ENCODE measurements around the gene TMEM39B. TPM values are rescaled to one million over a fixed set of nuclear protein-coding genes. Genes with fewer than 3 reads are reported as not detected.

Gene TMEM39B
- total RNA-seq, 1 donor from 2014 or later = 13.3 TPM

DNA sequence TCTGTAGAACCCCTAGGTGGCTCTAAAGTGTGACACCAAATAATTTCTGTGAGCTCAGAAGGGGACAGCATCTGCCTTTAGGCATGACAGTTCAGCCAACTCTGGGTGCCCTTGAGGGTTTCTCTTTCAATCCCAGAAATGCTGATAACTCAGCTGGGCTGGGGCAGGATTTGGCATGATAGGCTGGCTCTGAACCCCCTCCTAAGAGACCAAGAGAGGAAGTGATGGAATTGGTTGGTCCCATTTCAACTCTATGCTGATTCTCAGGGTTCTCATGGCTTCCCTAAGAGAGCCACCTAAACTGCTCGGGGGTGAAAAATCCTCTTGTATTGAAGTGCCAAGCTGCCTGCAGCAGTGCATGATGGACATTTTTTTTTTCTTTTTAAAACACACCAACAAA is 28.5 kb upstream of the TMEM39B start:
- peaks cover 65% of the 10 kb centered on the region for H4K20me1 ChIP-seq (ENCODE audit: insufficient read depth, low read length)
- H3K36me3 Mint-ChIP-seq (ENCODE audit: low read depth, unreplicated experiment) = peaks cover 32% of the 10 kb centered on the region
- H3K27me3 ChIP-seq (ENCODE audit: insufficient read depth, low read length) = no peaks in the 10 kb centered on the region
- TF ChIP-seq EZH2 (IDR thresholded peaks at IDR 0.05; ENCODE audit: insufficient read depth, low read length) = no peak
- TF ChIP-seq CTCF (IDR thresholded peaks at IDR 0.05; ENCODE audit: insufficient read depth, low read depth, low read length) = no peak
- no peak overlapping the region for H3K4me2 ChIP-seq (ENCODE audit: low read length)
- H3K79me2 ChIP-seq (ENCODE audit: insufficient read depth, low read length) = peaks cover 68% of the 10 kb centered on the region
- no peak overlapping the region for H3K27ac Mint-ChIP-seq (ENCODE audit: unreplicated experiment)
- H3K4me3 ChIP-seq (ENCODE audit: insufficient read depth, low read depth, low read length) = no peak overlapping the region
- FAIRE-seq (no peak), DNase-seq (ENCODE audit: low read depth) (no peak)
- H3K9me3 ChIP-seq (ENCODE audit: insufficient read depth, low read depth, low read length) = no peaks in the 10 kb centered on the region
- H3K4me3 Mint-ChIP-seq (ENCODE audit: unreplicated experiment) = no peak overlapping the region
- no peaks in the 10 kb centered on the region for H3K4me1 ChIP-seq (ENCODE audit: insufficient read depth, low read length)
- no peak overlapping the region for H3K9ac ChIP-seq (ENCODE audit: low read length)
- no peaks in the 10 kb centered on the region for H3K27me3 Mint-ChIP-seq (ENCODE audit: low read depth, unreplicated experiment)
- H3K4me1 Mint-ChIP-seq (ENCODE audit: low read depth, unreplicated experiment) = peaks cover 5% of the 10 kb centered on the region
- H2AFZ ChIP-seq (ENCODE audit: low read depth, low read length) = no peak overlapping the region
- H3K27ac ChIP-seq (ENCODE audit: low read depth, low read length) = no peak overlapping the region
- peaks cover 42% of the 10 kb centered on the region for H3K36me3 ChIP-seq (ENCODE audit: insufficient read depth, low read length)
- H3K9me3 Mint-ChIP-seq (ENCODE audit: unreplicated experiment) = no peaks in the 10 kb centered on the region

DNA sequence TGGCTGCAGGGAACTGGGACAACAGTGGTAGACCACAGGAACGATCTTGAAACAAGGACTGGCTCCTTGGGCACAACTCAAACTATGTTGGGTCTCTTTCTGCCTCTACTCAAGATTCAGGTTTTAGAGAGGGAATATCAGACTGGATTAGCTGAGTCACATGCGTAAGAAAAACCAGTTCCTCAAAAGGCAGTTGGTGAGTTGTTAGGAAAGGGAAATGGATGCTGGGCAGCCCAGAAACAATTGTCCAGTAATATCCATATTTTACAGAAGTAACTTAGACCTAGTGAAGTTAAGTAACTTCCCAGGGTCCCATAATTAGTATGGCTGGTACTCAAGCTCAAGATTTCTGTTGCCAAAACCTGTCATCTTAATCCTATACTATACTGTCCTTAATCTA is 27.0 kb upstream of the TMEM39B start:
- no peak overlapping the region for H2AFZ ChIP-seq (ENCODE audit: low read depth, low read length)
- H3K9ac ChIP-seq (ENCODE audit: low read length) = no peak overlapping the region
- Mint-ChIP-seq H3K36me3 (ENCODE audit: low read depth, unreplicated experiment) (peaks cover 32% of the 10 kb centered on the region), H3K4me1 (ENCODE audit: low read depth, unreplicated experiment) (peaks cover 1% of the 10 kb centered on the region), H3K9me3 (ENCODE audit: unreplicated experiment) (no peaks in the 10 kb centered on the region), H3K27me3 (ENCODE audit: low read depth, unreplicated experiment) (no peaks in the 10 kb centered on the region), H3K27ac (ENCODE audit: unreplicated experiment) (no peak overlapping the region), H3K4me3 (ENCODE audit: unreplicated experiment) (no peak overlapping the region)
- no peak overlapping the region for H3K27ac ChIP-seq (ENCODE audit: low read depth, low read length)
- TF ChIP-seq CTCF (IDR thresholded peaks at IDR 0.05; ENCODE audit: insufficient read depth, low read depth, low read length) (no peak), EZH2 (IDR thresholded peaks at IDR 0.05; ENCODE audit: insufficient read depth, low read length) (no peak)
- FAIRE-seq (no peak), DNase-seq (ENCODE audit: low read depth) (no peak)
- H3K79me2 ChIP-seq (ENCODE audit: insufficient read depth, low read length) = peaks cover 66% of the 10 kb centered on the region
- no peaks in the 10 kb centered on the region for H3K27me3 ChIP-seq (ENCODE audit: insufficient read depth, low read length)
- no peak overlapping the region for H3K4me3 ChIP-seq (ENCODE audit: insufficient read depth, low read depth, low read length)
- H3K4me2 ChIP-seq (ENCODE audit: low read length) = no peak overlapping the region
- H3K9me3 ChIP-seq (ENCODE audit: insufficient read depth, low read depth, low read length) = no peaks in the 10 kb centered on the region
- no peaks in the 10 kb centered on the region for H3K4me1 ChIP-seq (ENCODE audit: insufficient read depth, low read length)
- H3K36me3 ChIP-seq (ENCODE audit: insufficient read depth, low read length) = peaks cover 35% of the 10 kb centered on the region
- peaks cover 62% of the 10 kb centered on the region for H4K20me1 ChIP-seq (ENCODE audit: insufficient read depth, low read length)

GRCh38 chr1:32047701-32048100 is 25.0 kb upstream of the TMEM39B start:
- peaks cover 33% of the 10 kb centered on the region for H3K36me3 Mint-ChIP-seq (ENCODE audit: low read depth, unreplicated experiment)

More at GRCh38 chr1:32047701-32048100, 25.0 kb upstream of the TMEM39B start:
- Mint-ChIP-seq H3K9me3 (ENCODE audit: unreplicated experiment) (no peaks in the 10 kb centered on the region), H3K27ac (ENCODE audit: unreplicated experiment) (no peak overlapping the region), H3K4me3 (ENCODE audit: unreplicated experiment) (no peak overlapping the region), H3K27me3 (ENCODE audit: low read depth, unreplicated experiment) (no peaks in the 10 kb centered on the region), H3K4me1 (ENCODE audit: low read depth, unreplicated experiment) (peaks cover 1% of the 10 kb centered on the region)
- H3K27me3 ChIP-seq (ENCODE audit: insufficient read depth, low read length) = no peaks in the 10 kb centered on the region
- H3K4me1 ChIP-seq (ENCODE audit: insufficient read depth, low read length) = no peaks in the 10 kb centered on the region
- H4K20me1 ChIP-seq (ENCODE audit: insufficient read depth, low read length) = peaks cover 64% of the 10 kb centered on the region
- peaks cover 59% of the 10 kb centered on the region for H3K79me2 ChIP-seq (ENCODE audit: insufficient read depth, low read length)
- H3K36me3 ChIP-seq (ENCODE audit: insufficient read depth, low read length) = peaks cover 44% of the 10 kb centered on the region
- H2AFZ ChIP-seq (ENCODE audit: low read depth, low read length) = no peak overlapping the region
- no peak overlapping the region for H3K4me2 ChIP-seq (ENCODE audit: low read length)
- TF ChIP-seq EZH2 (IDR thresholded peaks at IDR 0.05; ENCODE audit: insufficient read depth, low read length) = no peak
- TF ChIP-seq CTCF (IDR thresholded peaks at IDR 0.05; ENCODE audit: insufficient read depth, low read depth, low read length) = no peak
- H3K9me3 ChIP-seq (ENCODE audit: insufficient read depth, low read depth, low read length) = no peaks in the 10 kb centered on the region
- no peak overlapping the region for H3K4me3 ChIP-seq (ENCODE audit: insufficient read depth, low read depth, low read length)
- no peak overlapping the region for H3K27ac ChIP-seq (ENCODE audit: low read depth, low read length)
- DNase-seq (ENCODE audit: low read depth) = peak; percentile 30
- no peak overlapping the region for H3K9ac ChIP-seq (ENCODE audit: low read length)
- FAIRE-seq = no peak
